Stomach (tissue), 9 donors: ENCODE data around the gene SIM1. TPM values are rescaled to one million over a fixed set of nuclear protein-coding genes. Genes with fewer than 3 reads are reported as not detected.
"Not testable (repeated sequence)": the region's sequence is repeated elsewhere in the genome, so short reads cannot be mapped to it uniquely, and the experiment has no call there.

Experiments used
- DNase-seq, 2 donors: peaks; one replicate each; pipeline versions ENCODE4 v3.0.0 to v3.0.0-alpha.2; 2013 to 2019
- H3K27ac ChIP-seq, 5 donors: fragments of 200-600 bp in 4 of 5; sonication (generic) in 4 of 5; one replicate each; pipeline ENCODE4 v1.5.1; 2013 to 2019; ENCODE audit warnings: mild to moderate bottlenecking in 1 of 5, moderate library complexity in 1 of 5
- H3K27me3 ChIP-seq, 3 donors: fragments of 200-600 bp; sonication (generic); one replicate each; pipeline ENCODE4 v1.5.1; 2017 to 2019; ENCODE audit warnings: mixed run types in 1 of 3
- H3K36me3 ChIP-seq, 4 donors: fragments of 200-600 bp; sonication (generic); 1 replicate in 3 of 4; 2 replicates in 1 of 4; pipeline ENCODE4 v1.5.1; 2016 to 2019
- H3K4me1 ChIP-seq, 4 donors: fragments of 200-600 bp; sonication (generic); one replicate each; pipeline ENCODE4 v1.5.1; 2016 to 2019
- H3K4me3 ChIP-seq, 4 donors: fragments of 200-600 bp; sonication (generic) in 3 of 4; one replicate each; pipeline ENCODE4 v1.5.1; 2016 to 2019; ENCODE audit warnings: mild to moderate bottlenecking in 1 of 4
- H3K9me3 ChIP-seq, 4 donors: fragments of 200-600 bp; sonication (generic); one replicate each; pipeline ENCODE4 v1.5.1; 2016 to 2019
- EP300 ChIP-seq: sonication (generic); formaldehyde crosslinking; IDR thresholded peaks from one replicate; pipeline ENCODE4 v1.6.1; 2017; ENCODE audit warnings: antibody characterized with exemption
- POLR2A ChIP-seq, 4 donors: fragments of 450-650 bp; IDR thresholded peaks; one replicate each; pipeline ENCODE4 v1.6.1; 2016; ENCODE audit warnings: antibody characterized with exemption in 4 of 4, control low read depth in 2 of 4, mild to moderate bottlenecking in 1 of 4, moderate library complexity in 1 of 4
- POLR2AphosphoS5 ChIP-seq, 3 donors: sonication (generic); formaldehyde crosslinking; IDR thresholded peaks; one replicate each; pipeline ENCODE4 v1.6.1; 2016; ENCODE audit warnings: antibody characterized with exemption in 3 of 3
- WGBS, 5 donors: extraction: QIAGEN DNeasy Blood & Tissue Kit in 3 of 5; methylation state at CpG; one replicate each; pipeline versions ENCODE4 v1.1.5 to v1.1.7; 2013 to 2018; 5-methylcytosine and 5-hydroxymethylcytosine counted together
- intact Hi-C: fragments of 100-400 bp; cut with DNase I; formaldehyde crosslinking; loops from one replicate; pipeline ENCODE4 v1.15.1; 2023; ENCODE audit warnings: low total_unique reads
- polyA plus RNA-seq, 3 donors: library from polyadenylated mRNA; stranded (reverse); fragments of 200-250 nt; gene quantifications; one replicate each; pipeline ENCODE4 v1.2.3, GENCODE V29; 2013
- total RNA-seq, 5 donors: library from RNA; depleted of rRNA; stranded (reverse); fragments of >200 nt; gene quantifications; one replicate each; pipeline versions ENCODE4 v1.1.0 to v1.2.3, GENCODE V29; 2014 to 2016
- TF ChIP-seq, protein P1 (sequence below), 7 experiments: fragments of 450-650 bp in 4 of 7; fragments of 200-600 bp in 3 of 7; sonication (generic) in 3 of 7; IDR thresholded peaks; one replicate each; pipeline ENCODE4 v1.5.1; 2016 to 2019; ENCODE audit warnings: antibody characterized with exemption in 7 of 7, control low read depth in 2 of 7, mild to moderate bottlenecking in 1 of 7
- donor health status: healthy with polysubstance abuse.
- donor health status: Bipolar disorder and iron deficiency.
- donor health status: healthy.

SIM1 gene
- total and polyA plus RNA-seq, 8 donors = 0.43 TPM; not detected in 7

DNA sequence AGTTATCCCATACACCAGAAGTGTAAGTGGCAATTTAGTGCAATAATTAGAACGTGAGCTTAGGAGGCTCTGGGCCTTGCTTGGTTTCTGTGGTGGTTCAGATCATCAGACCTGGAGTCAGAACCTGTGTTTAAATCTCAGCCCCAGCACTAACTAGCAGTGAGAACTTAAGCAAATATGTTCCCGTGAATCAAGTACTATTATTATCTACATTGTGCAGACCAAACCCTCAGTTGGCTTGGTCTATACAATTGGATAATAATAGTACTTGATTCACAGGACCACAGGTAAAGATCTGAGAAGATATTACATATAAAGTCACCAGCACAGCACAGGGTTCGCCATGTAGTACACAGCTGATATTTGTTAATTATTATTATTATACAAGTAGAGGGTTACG lies 93.1 kb downstream of the SIM1 start:
- H3K36me3 ChIP-seq = no peaks in the 10 kb centered on the region
- WGBS, 5 donors = 83 to 89% (median 88%) methylated on average over 4 of the region's 4 CpGs
- no peaks in the 10 kb centered on the region for H3K9me3 ChIP-seq
- DNase-seq = no peak
- TF ChIP-seq POLR2AphosphoS5 (IDR thresholded peaks at IDR 0.05) (no peak), POLR2A (IDR thresholded peaks at IDR 0.05) (no peak), EP300 (no peak)
- TF ChIP-seq, protein P1, sequence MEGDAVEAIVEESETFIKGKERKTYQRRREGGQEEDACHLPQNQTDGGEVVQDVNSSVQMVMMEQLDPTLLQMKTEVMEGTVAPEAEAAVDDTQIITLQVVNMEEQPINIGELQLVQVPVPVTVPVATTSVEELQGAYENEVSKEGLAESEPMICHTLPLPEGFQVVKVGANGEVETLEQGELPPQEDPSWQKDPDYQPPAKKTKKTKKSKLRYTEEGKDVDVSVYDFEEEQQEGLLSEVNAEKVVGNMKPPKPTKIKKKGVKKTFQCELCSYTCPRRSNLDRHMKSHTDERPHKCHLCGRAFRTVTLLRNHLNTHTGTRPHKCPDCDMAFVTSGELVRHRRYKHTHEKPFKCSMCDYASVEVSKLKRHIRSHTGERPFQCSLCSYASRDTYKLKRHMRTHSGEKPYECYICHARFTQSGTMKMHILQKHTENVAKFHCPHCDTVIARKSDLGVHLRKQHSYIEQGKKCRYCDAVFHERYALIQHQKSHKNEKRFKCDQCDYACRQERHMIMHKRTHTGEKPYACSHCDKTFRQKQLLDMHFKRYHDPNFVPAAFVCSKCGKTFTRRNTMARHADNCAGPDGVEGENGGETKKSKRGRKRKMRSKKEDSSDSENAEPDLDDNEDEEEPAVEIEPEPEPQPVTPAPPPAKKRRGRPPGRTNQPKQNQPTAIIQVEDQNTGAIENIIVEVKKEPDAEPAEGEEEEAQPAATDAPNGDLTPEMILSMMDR (IDR thresholded peaks at IDR 0.05) = no peak
- no peak overlapping the region for H3K4me3 ChIP-seq
- no peak overlapping the region for H3K27ac ChIP-seq
- H3K27me3 ChIP-seq = no peaks in the 10 kb centered on the region
- intact Hi-C loops = no loop called here
- no peaks in the 10 kb centered on the region for H3K4me1 ChIP-seq

DNA sequence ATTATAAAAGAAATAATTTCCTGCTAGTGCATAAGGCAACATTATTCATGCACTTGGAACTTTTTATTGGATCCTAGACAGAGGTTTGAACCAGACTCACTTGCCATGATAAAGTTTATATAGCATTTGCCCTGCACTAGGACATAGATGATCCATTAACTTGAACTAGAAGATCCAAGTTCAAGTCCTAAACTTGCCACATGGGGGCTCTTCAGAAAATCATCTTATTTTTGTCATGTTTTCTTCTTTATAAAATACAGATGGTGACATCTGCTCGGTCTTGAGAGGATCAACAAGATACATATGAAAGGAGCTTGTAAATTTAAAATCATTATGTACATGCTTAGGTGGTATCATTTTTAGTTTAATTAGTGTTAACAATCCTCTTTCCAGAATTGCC lies 94.5 kb downstream of the SIM1 start:
- 62 to 76% (median 71%) methylated on average over 1 of the region's 1 CpG for WGBS, 5 donors
- intact Hi-C loops = no loop called here

DNA sequence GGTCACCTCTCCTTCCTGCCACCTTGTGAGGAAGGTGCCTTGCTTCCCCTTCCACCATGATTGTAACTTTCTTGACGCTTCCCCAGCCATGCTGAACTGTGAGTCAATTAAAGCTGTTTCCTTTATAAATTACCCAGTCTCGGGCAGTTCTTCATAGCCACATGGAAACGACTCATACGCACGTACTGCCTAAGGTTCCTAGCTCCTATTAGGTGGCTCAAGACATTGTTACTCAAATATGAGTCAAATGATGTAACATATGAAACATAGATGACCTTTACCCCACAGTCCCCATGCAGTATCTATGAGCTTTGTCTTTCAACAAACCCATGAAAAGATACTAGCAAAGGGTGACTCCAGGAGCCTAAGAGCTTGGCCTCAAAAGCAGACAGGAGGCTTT lies 98.3 kb downstream of the SIM1 start:
- no peak for TF ChIP-seq EP300
- TF ChIP-seq POLR2AphosphoS5 (IDR thresholded peaks at IDR 0.05) = no peak
- TF ChIP-seq POLR2A (IDR thresholded peaks at IDR 0.05) = no peak
- TF ChIP-seq, protein P1 (IDR thresholded peaks at IDR 0.05) = no peak
- Histone ChIP-seq H3K9me3 (no peaks in the 10 kb centered on the region), H3K27ac (no peak overlapping the region), H3K27me3 (no peaks in the 10 kb centered on the region), H3K4me3 (no peak overlapping the region), H3K36me3 (no peaks in the 10 kb centered on the region), H3K4me1 (no peaks in the 10 kb centered on the region)
- intact Hi-C loops = no loop called here
- WGBS, 5 donors = 86 to 93% (median 89%) methylated on average over 5 of the region's 5 CpGs
- no peak for DNase-seq

More for the DNA sequence above, 94.5 kb downstream of the SIM1 start:
- no peak for TF ChIP-seq POLR2AphosphoS5 (IDR thresholded peaks at IDR 0.05)
- Histone ChIP-seq H3K4me1 (no peaks in the 10 kb centered on the region), H3K36me3 (no peaks in the 10 kb centered on the region), H3K27me3 (no peaks in the 10 kb centered on the region), H3K27ac (no peak overlapping the region), H3K4me3 (no peak overlapping the region), H3K9me3 (no peaks in the 10 kb centered on the region)
- DNase-seq = no peak

DNA sequence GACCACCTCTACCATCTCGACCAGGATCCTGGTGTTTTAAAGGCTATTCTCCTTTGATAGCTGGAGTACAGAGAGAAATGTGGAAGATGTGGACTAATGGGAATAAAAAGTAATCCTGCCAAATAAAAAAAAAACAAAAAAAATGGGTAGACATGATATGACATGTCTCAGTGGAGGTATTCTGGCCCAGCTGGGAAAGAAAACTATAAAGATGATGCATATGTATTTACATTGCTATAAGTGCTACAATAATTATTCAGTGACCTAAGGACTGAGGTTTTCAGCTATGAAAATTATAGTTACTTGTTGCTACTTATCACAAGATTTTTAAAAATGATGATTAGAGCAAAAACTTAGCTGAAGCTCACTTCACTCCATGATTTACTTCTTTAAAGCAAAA lies 101.1 kb downstream of the SIM1 start:
- H3K4me3 ChIP-seq = no peak overlapping the region
- no peaks in the 10 kb centered on the region for H3K36me3 ChIP-seq
- no peak for DNase-seq
- no peaks in the 10 kb centered on the region for H3K27me3 ChIP-seq
- 39 to 51% (median 48%) methylated on average over 1 of the region's 1 CpG for WGBS, 5 donors
- no peaks in the 10 kb centered on the region for H3K4me1 ChIP-seq
- no peak overlapping the region for H3K27ac ChIP-seq
- TF ChIP-seq POLR2AphosphoS5 (IDR thresholded peaks at IDR 0.05) (no peak), EP300 (no peak), POLR2A (IDR thresholded peaks at IDR 0.05) (no peak)
- TF ChIP-seq, protein P1 (IDR thresholded peaks at IDR 0.05) = no peak
- H3K9me3 ChIP-seq = no peaks in the 10 kb centered on the region
- intact Hi-C loops = no loop called here

DNA sequence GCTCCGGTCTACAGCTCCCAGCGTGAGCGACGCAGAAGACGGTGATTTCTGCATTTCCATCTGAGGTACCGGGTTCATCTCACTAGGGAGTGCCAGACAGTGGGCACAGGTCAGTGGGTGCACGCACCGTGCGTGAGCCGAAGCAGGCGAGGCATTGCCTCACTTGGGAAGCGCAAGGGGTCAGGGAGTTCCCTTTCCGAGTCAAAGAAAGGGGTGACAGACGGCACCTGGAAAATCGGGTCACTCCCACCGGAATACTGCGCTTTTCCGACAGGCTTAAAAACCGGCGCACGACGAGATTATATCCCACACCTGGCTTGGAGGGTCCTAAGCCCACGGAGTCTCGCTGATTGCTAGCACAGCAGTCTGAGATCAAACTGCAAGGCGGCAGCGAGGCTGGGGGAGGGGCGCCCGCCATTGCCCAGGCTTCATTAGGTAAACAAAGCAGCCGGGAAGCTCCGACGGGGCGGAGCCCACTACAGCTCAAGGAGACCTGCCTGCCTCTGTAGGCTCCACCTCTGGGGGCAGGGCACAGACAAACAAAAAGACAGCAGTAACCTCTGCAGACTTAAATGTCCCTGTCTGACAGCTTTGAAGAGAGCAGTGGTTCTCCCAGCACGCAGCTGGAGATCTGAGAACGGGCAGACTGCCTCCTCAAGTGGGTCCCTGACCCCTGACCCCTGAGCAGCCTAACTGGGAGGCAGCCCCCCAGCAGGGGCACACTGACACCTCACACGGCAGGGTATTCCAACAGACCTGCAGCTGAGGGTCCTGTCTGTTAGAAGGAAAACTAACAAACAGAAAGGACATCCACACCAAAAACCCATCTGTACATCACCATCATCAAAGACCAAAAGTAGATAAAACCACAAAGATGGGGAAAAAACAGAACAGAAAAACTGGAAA lies 109.7 kb downstream of the SIM1 start:
- H3K27me3 ChIP-seq, DNase-seq: not testable (repeated sequence)

More for the DNA sequence above, 109.7 kb downstream of the SIM1 start:
- H3K36me3 ChIP-seq, H3K4me3 ChIP-seq, H3K4me1 ChIP-seq, H3K27ac ChIP-seq, H3K9me3 ChIP-seq, intact Hi-C loops: not testable (repeated sequence)
- WGBS, 5 donors = 64 to 94% (median 68%) methylated on average over 22 to 34 of the region's 35 CpGs
